HepG2 (cell line): ENCODE results near the gene BTRC.

ENCODE experiments used
- EZH2 ChIP-seq: conservative IDR thresholded peaks from 2 replicates; pipeline ENCODE4 v1.6.1; 2012; ENCODE audit warnings: mild to moderate bottlenecking, low read depth, low read length, moderate library complexity
- GPBP1L1 ChIP-seq: sonication (generic); formaldehyde crosslinking; IDR thresholded peaks from 2 replicates; pipeline ENCODE4 v1.5.0; 2020; ENCODE audit warnings: mild to moderate bottlenecking, missing genetic modification reagents
- MAF1 ChIP-seq: sonication (generic); formaldehyde crosslinking; IDR thresholded peaks from 2 replicates; pipeline ENCODE4 v1.5.0; 2020; ENCODE audit warnings: missing genetic modification reagents, borderline replicate concordance
- MEIS2 ChIP-seq: sonication (generic); formaldehyde crosslinking; IDR thresholded peaks from 2 replicates; pipeline ENCODE4 v1.9.0; 2021; ENCODE audit warnings: mild to moderate bottlenecking, missing genetic modification reagents
- PITX1 ChIP-seq: sonication (generic); formaldehyde crosslinking; IDR thresholded peaks from 2 replicates; pipeline ENCODE4 v1.5.1; 2020; ENCODE audit warnings: mild to moderate bottlenecking, missing genetic modification reagents
- RBM39 ChIP-seq: fragments of 200-400 bp; formaldehyde crosslinking; IDR thresholded peaks from one replicate; pipeline ENCODE4 v1.6.1; 2018; ENCODE audit warnings: antibody characterized with exemption, mild to moderate bottlenecking, low read depth, low read length; ENCODE audit not compliant: poor library complexity, severe bottlenecking
- SNAPC5 ChIP-seq: sonication (generic); formaldehyde crosslinking; IDR thresholded peaks from 2 replicates; pipeline ENCODE4 v1.8.1; 2023; ENCODE audit warnings: mild to moderate bottlenecking, missing genetic modification reagents, borderline replicate concordance
- XRCC5 ChIP-seq: fragments of 200-400 bp; formaldehyde crosslinking; optimal IDR thresholded peaks from 2 replicates; pipeline ENCODE3; 2017; ENCODE audit warnings: mild to moderate bottlenecking, low read length
- ZNF644 ChIP-seq: IDR thresholded peaks from 2 replicates; pipeline ENCODE4 v1.6.1; 2016; ENCODE audit warnings: low read depth
- TF ChIP-seq, protein P1 (sequence below): sonication (generic); formaldehyde crosslinking; IDR thresholded peaks from 2 replicates; pipeline ENCODE4 v1.4.0; 2020; ENCODE audit warnings: missing genetic modification reagents, borderline replicate concordance
- TF ChIP-seq, protein P2 (sequence below): sonication (generic); formaldehyde crosslinking; IDR thresholded peaks from 2 replicates; pipeline ENCODE4 v1.5.1; 2020; ENCODE audit warnings: mild to moderate bottlenecking, missing genetic modification reagents, moderate library complexity
- TF ChIP-seq, protein P3 (sequence below): sonication (generic); formaldehyde crosslinking; IDR thresholded peaks from 2 replicates; pipeline ENCODE4 v1.5.0; 2020; ENCODE audit warnings: mild to moderate bottlenecking, missing genetic modification reagents, borderline replicate concordance
- TF ChIP-seq, protein P4 (sequence below): IDR thresholded peaks from 2 replicates; pipeline ENCODE4 v1.6.1; 2012; ENCODE audit warnings: inconsistent platforms

GRCh38 chr10:101576211-101576863 lies 222.4 kb downstream of the BTRC start:
- TF ChIP-seq SNAPC5 (CRISPR knock-in tag) (no peak), ZNF644 (CRISPR knock-in tag) (no peak), XRCC5 (no peak), MEIS2 (no peak), GPBP1L1 (CRISPR knock-in tag) (no peak), EZH2 (no peak), MAF1 (CRISPR knock-in tag) (no peak), RBM39 (no peak), PITX1 (CRISPR knock-in tag) (no peak)
- TF ChIP-seq, protein P1, sequence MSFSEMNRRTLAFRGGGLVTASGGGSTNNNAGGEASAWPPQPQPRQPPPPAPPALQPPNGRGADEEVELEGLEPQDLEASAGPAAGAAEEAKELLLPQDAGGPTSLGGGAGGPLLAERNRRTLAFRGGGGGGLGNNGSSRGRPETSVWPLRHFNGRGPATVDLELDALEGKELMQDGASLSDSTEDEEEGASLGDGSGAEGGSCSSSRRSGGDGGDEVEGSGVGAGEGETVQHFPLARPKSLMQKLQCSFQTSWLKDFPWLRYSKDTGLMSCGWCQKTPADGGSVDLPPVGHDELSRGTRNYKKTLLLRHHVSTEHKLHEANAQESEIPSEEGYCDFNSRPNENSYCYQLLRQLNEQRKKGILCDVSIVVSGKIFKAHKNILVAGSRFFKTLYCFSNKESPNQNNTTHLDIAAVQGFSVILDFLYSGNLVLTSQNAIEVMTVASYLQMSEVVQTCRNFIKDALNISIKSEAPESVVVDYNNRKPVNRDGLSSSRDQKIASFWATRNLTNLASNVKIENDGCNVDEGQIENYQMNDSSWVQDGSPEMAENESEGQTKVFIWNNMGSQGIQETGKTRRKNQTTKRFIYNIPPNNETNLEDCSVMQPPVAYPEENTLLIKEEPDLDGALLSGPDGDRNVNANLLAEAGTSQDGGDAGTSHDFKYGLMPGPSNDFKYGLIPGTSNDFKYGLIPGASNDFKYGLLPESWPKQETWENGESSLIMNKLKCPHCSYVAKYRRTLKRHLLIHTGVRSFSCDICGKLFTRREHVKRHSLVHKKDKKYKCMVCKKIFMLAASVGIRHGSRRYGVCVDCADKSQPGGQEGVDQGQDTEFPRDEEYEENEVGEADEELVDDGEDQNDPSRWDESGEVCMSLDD (CRISPR knock-in tag): no peak
- TF ChIP-seq, protein P2, sequence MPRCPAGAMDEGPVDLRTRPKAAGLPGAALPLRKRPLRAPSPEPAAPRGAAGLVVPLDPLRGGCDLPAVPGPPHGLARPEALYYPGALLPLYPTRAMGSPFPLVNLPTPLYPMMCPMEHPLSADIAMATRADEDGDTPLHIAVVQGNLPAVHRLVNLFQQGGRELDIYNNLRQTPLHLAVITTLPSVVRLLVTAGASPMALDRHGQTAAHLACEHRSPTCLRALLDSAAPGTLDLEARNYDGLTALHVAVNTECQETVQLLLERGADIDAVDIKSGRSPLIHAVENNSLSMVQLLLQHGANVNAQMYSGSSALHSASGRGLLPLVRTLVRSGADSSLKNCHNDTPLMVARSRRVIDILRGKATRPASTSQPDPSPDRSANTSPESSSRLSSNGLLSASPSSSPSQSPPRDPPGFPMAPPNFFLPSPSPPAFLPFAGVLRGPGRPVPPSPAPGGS (CRISPR knock-in tag): no peak
- TF ChIP-seq, protein P3, sequence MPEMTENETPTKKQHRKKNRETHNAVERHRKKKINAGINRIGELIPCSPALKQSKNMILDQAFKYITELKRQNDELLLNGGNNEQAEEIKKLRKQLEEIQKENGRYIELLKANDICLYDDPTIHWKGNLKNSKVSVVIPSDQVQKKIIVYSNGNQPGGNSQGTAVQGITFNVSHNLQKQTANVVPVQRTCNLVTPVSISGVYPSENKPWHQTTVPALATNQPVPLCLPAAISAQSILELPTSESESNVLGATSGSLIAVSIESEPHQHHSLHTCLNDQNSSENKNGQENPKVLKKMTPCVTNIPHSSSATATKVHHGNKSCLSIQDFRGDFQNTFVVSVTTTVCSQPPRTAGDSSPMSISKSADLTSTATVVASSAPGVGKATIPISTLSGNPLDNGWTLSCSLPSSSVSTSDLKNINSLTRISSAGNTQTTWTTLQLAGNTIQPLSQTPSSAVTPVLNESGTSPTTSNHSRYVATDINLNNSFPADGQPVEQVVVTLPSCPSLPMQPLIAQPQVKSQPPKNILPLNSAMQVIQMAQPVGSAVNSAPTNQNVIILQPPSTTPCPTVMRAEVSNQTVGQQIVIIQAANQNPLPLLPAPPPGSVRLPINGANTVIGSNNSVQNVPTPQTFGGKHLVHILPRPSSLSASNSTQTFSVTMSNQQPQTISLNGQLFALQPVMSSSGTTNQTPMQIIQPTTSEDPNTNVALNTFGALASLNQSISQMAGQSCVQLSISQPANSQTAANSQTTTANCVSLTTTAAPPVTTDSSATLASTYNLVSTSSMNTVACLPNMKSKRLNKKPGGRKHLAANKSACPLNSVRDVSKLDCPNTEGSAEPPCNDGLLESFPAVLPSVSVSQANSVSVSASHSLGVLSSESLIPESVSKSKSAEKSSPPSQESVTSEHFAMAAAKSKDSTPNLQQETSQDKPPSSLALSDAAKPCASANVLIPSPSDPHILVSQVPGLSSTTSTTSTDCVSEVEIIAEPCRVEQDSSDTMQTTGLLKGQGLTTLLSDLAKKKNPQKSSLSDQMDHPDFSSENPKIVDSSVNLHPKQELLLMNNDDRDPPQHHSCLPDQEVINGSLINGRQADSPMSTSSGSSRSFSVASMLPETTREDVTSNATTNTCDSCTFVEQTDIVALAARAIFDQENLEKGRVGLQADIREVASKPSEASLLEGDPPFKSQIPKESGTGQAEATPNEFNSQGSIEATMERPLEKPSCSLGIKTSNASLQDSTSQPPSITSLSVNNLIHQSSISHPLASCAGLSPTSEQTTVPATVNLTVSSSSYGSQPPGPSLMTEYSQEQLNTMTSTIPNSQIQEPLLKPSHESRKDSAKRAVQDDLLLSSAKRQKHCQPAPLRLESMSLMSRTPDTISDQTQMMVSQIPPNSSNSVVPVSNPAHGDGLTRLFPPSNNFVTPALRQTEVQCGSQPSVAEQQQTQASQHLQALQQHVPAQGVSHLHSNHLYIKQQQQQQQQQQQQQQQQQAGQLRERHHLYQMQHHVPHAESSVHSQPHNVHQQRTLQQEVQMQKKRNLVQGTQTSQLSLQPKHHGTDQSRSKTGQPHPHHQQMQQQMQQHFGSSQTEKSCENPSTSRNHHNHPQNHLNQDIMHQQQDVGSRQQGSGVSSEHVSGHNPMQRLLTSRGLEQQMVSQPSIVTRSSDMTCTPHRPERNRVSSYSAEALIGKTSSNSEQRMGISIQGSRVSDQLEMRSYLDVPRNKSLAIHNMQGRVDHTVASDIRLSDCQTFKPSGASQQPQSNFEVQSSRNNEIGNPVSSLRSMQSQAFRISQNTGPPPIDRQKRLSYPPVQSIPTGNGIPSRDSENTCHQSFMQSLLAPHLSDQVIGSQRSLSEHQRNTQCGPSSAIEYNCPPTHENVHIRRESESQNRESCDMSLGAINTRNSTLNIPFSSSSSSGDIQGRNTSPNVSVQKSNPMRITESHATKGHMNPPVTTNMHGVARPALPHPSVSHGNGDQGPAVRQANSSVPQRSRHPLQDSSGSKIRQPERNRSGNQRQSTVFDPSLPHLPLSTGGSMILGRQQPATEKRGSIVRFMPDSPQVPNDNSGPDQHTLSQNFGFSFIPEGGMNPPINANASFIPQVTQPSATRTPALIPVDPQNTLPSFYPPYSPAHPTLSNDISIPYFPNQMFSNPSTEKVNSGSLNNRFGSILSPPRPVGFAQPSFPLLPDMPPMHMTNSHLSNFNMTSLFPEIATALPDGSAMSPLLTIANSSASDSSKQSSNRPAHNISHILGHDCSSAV: no peak
- TF ChIP-seq, protein P4, sequence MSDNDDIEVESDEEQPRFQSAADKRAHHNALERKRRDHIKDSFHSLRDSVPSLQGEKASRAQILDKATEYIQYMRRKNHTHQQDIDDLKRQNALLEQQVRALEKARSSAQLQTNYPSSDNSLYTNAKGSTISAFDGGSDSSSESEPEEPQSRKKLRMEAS: no peak
